Osteoblast (primary cell): ENCODE measurements around the gene SIK1. TPM values are rescaled to one million over a fixed set of nuclear protein-coding genes. Genes with fewer than 3 reads are reported as not detected.

Experiments used
- DNase-seq: peaks from one replicate; pipeline ENCODE4 v3.0.0; 2011; ENCODE audit warnings: low spot score, mixed read lengths; ENCODE audit not compliant: insufficient read length; ENCODE audit errors: missing footprints
- H2AFZ ChIP-seq: 2 replicates; pipeline ENCODE4 v1.6.0; 2011; ENCODE audit warnings: mild to moderate bottlenecking, low read length
- H3K27ac ChIP-seq: 2 replicates; pipeline ENCODE4 v1.5.1; 2011; ENCODE audit warnings: mild to moderate bottlenecking, low read depth, low read length, moderate library complexity
- H3K27me3 ChIP-seq: 2 replicates; pipeline ENCODE4 v1.6.0; 2012; ENCODE audit warnings: mild to moderate bottlenecking, control low read depth, inconsistent platforms, low read length, moderate library complexity; ENCODE audit not compliant: insufficient read depth
- H3K36me3 ChIP-seq: 2 replicates; pipeline ENCODE4 v1.5.1; 2011; ENCODE audit warnings: mild to moderate bottlenecking, low read length, control low read depth, moderate library complexity; ENCODE audit not compliant: insufficient read depth
- H3K4me1 ChIP-seq: 2 replicates; pipeline ENCODE4 v1.5.1; 2011; ENCODE audit warnings: mild to moderate bottlenecking, low read length, control low read depth, moderate library complexity; ENCODE audit not compliant: insufficient read depth
- H3K4me2 ChIP-seq: 2 replicates; pipeline ENCODE4 v1.6.0; 2011; ENCODE audit warnings: mild to moderate bottlenecking, low read length; ENCODE audit not compliant: insufficient read depth
- H3K4me3 ChIP-seq: fragments of 200-600 bp; sonication (generic); 3 replicates; pipeline ENCODE4 v1.5.1; 2012; ENCODE audit warnings: mild to moderate bottlenecking, low read length, inconsistent platforms; ENCODE audit not compliant: insufficient read depth
- H3K79me2 ChIP-seq: 2 replicates; pipeline ENCODE4 v1.6.0; 2012; ENCODE audit warnings: mild to moderate bottlenecking, low read length, control low read depth, inconsistent platforms; ENCODE audit not compliant: insufficient read depth
- H3K9me3 ChIP-seq: 2 replicates; pipeline ENCODE4 v1.5.1; 2011; ENCODE audit warnings: low read depth, low read length, control low read depth
- H4K20me1 ChIP-seq: 2 replicates; pipeline ENCODE4 v1.6.0; 2012; ENCODE audit warnings: mild to moderate bottlenecking, low read length, control low read depth; ENCODE audit not compliant: insufficient read depth
- CTCF ChIP-seq: IDR thresholded peaks from 2 replicates; pipeline ENCODE4 v1.5.1; 2011; ENCODE audit warnings: mild to moderate bottlenecking, low read depth, low read length, moderate library complexity; ENCODE audit errors: extremely low read depth
- total RNA-seq: library from RNA; depleted of rRNA; stranded (reverse); fragments of >200 nt; gene quantifications from 2 replicates; pipeline ENCODE4 v1.2.3, GENCODE V29; 2012

Gene SIK1
- total RNA-seq, 1 donor = 3.3 TPM

- no peak for TF ChIP-seq CTCF
- H3K27ac ChIP-seq = no peak overlapping the region
- no peaks in the 10 kb centered on the region for H3K27me3 ChIP-seq
- H3K4me1 ChIP-seq = no peaks in the 10 kb centered on the region
- H3K9me3 ChIP-seq = no peaks in the 10 kb centered on the region
- H2AFZ ChIP-seq = no peak overlapping the region
- no peak overlapping the region for H3K4me3 ChIP-seq
- H3K79me2 ChIP-seq = no peaks in the 10 kb centered on the region
- no peak overlapping the region for H3K4me2 ChIP-seq
- no peak for DNase-seq
- no peaks in the 10 kb centered on the region for H3K36me3 ChIP-seq
- no peaks in the 10 kb centered on the region for H4K20me1 ChIP-seq
Measured at GRCh38 chr21:43367296-43367695, 59.6 kb downstream of the SIK1 start.

GRCh38 chr21:43366656-43367055, 60.3 kb downstream of the SIK1 start:
- H3K79me2 ChIP-seq = no peaks in the 10 kb centered on the region
- H3K27ac ChIP-seq = no peak overlapping the region
- H3K9me3 ChIP-seq = no peaks in the 10 kb centered on the region
- H3K4me1 ChIP-seq = no peaks in the 10 kb centered on the region
- H4K20me1 ChIP-seq = no peaks in the 10 kb centered on the region
- H3K4me2 ChIP-seq = no peak overlapping the region
- no peak overlapping the region for H3K4me3 ChIP-seq
- H2AFZ ChIP-seq = no peak overlapping the region
- H3K27me3 ChIP-seq = no peaks in the 10 kb centered on the region
- no peak for DNase-seq
- no peak for TF ChIP-seq CTCF
- H3K36me3 ChIP-seq = no peaks in the 10 kb centered on the region

GRCh38 chr21:43365611-43366426, 61.1 kb downstream of the SIK1 start:
- no peak for DNase-seq
- Histone ChIP-seq H4K20me1 (no peaks in the 10 kb centered on the region), H3K79me2 (no peaks in the 10 kb centered on the region), H3K4me3 (no peak overlapping the region), H3K36me3 (no peaks in the 10 kb centered on the region), H3K27me3 (no peaks in the 10 kb centered on the region), H3K4me2 (no peak overlapping the region), H2AFZ (no peak overlapping the region), H3K4me1 (no peaks in the 10 kb centered on the region), H3K27ac (no peak overlapping the region), H3K9me3 (no peaks in the 10 kb centered on the region)
- no peak for TF ChIP-seq CTCF

GRCh38 chr21:43364851-43365424, 62.0 kb downstream of the SIK1 start:
- no peak for DNase-seq
- H3K27me3 ChIP-seq = peaks cover 3% of the 10 kb centered on the region
- no peaks in the 10 kb centered on the region for H3K36me3 ChIP-seq
- H3K4me1 ChIP-seq = no peaks in the 10 kb centered on the region
- no peak for TF ChIP-seq CTCF
- H2AFZ ChIP-seq = no peak overlapping the region
- H4K20me1 ChIP-seq = no peaks in the 10 kb centered on the region
- no peaks in the 10 kb centered on the region for H3K9me3 ChIP-seq
- no peak overlapping the region for H3K27ac ChIP-seq
- no peaks in the 10 kb centered on the region for H3K79me2 ChIP-seq
- no peak overlapping the region for H3K4me2 ChIP-seq
- no peak overlapping the region for H3K4me3 ChIP-seq

Other genes with a start within 250 kb of the SIK1 start
- gene HSF2BP, start 232.4 kb upstream of the SIK1 start, total RNA-seq = 1.8 and 2.1 TPM in 2 replicates
- 17.4 TPM in 2 replicates for gene RRP1B, start 232.4 kb upstream of the SIK1 start, total RNA-seq